Femur (tissue), 1 donor: ENCODE results near the gene SNAPC3.

ENCODE experiments used
- DNase-seq: peaks from one replicate; pipeline ENCODE4 v3.0.0-alpha.2; 2017

The SNAPC3 gene

DNA sequence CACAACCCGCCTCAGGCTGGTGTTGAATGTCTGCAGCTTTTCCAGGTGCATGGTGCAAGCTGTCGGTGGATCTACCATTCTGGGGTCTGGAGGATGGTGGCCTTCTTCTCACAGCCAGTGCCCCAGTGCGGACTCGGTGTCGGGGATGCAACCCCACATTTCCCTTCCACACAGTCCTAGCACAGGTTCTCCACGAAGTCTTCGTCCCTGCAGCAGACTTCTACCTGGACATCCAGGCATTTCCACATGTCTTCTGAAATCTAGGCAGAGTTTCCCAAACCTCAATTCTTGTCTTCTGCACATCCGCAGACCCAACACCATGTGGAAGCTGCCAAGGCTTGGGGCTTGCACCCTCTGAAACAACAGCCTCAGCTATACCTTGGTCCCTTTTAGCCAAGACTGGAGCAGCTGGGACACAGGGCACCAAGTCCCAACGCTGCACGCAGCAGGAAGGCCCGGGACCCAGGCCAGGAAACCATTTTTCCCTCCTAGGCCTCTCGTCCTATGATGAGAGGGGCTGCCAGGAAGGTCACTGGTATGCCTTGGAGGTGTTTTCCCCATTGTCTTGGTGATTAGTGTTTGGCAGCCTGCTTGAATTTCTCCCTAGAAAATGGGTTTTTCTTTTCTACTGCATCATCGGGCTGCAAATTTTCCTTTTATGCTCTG lies 69.9 kb downstream of the SNAPC3 start:
- no peak for DNase-seq

DNA sequence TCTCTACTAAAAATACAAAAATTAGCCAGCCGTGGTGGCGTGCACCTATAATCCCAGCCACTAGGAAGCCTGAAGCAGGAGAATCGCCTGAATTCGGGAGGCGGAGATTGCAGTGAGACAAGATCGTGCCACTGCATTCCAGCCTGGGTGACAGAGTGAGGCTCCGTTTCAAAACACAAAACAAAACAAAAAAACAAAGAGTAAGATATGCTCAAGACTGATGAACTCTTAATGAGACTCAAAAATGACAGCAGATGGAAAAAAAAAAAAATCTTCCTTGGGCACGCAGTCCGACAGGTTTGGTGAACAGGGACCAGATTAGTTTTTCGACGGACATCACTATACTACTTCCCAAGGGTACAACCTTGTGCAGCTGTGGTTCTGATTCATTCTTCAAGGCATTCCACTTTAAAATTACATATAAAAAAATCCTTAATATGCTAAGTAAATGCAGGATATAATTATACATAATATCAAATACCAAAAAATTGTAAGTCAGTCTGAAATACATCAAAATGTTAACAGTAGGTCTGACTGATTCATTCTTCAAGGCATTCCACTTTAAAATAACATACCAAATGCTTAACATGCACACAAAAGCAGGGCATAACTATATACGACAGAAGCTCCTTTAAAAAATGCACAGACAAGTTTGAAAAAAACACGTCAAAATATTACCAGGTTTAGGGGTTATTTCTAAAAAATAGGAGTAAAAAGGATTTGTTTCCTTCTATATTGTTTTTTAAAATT lies 75.7 kb downstream of the SNAPC3 start:
- no peak for DNase-seq

DNA sequence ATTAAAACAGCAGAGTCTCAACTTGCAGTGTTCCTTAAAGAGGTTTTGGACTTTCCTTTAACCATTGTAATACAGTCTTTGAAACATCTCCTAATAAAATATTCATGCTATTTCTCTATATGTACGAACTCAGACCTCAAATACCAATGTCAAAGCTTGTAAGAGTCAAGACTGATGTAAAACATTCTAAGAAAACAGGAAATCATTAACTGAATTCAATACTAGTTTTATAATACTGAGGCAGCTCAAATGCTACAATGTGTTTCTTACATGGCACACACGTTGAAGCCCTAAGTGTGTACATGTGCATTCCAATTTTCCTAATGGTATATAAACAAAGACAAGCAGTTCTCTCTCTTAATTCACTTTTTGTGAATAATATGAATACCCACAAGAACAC lies 76.5 kb downstream of the SNAPC3 start:
- no peak for DNase-seq

DNA sequence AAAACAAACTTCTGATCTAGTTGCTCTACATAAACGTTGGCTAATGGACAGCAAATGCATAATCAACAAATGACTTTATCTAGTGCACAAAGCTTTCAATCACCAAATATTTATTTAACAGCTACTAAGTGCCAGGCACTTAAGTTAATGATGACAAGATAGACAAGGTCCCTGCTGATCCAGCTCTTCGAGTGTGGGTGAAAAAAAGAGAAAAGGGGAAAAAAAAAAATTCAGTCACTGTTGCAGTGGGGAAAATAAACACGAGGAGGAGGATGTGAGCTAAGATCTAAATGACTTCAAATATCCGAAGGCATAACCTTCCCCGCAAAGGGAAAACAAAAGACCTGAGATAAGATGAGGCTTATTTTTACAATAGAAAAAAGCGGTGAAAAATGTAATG lies 78.5 kb downstream of the SNAPC3 start:
- DNase-seq, result no peak

DNA sequence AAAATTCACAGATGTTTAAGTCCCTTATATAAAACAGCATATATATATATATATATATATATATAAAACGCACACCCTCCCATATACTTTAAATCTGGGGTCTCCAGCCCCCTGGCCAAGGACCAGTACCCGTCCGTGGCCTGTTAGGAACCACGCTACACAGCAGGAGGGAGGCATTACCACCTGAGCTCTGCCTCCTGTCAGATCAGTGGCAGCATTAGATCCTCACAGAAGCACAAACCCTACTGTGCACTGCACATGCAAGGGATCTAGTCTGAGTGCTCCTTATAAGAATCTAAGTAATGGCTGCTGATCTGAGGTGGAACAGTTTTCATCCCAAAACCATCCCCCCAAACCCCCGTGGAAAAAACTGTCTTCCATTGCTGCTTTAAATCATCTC lies 79.1 kb downstream of the SNAPC3 start:
- no peak for DNase-seq

DNA sequence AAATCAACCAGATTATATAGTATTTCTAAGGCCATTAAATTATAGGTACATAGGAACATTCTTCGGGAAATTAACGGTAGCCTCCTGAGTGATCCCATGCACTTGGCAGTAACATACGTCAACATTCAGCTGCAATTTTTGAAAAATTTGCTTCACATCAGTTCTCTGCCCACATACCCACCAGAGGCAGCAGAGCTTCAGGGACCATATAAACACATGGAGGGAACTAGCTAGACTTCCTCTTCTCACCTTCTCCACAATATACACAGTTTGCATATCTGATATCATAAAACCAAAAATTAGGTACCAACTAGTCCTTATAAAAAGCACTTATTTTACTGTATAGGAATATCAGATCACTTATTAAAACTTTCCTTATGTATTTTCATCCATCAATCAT lies 83.2 kb downstream of the SNAPC3 start:
- DNase-seq, result no peak

DNA sequence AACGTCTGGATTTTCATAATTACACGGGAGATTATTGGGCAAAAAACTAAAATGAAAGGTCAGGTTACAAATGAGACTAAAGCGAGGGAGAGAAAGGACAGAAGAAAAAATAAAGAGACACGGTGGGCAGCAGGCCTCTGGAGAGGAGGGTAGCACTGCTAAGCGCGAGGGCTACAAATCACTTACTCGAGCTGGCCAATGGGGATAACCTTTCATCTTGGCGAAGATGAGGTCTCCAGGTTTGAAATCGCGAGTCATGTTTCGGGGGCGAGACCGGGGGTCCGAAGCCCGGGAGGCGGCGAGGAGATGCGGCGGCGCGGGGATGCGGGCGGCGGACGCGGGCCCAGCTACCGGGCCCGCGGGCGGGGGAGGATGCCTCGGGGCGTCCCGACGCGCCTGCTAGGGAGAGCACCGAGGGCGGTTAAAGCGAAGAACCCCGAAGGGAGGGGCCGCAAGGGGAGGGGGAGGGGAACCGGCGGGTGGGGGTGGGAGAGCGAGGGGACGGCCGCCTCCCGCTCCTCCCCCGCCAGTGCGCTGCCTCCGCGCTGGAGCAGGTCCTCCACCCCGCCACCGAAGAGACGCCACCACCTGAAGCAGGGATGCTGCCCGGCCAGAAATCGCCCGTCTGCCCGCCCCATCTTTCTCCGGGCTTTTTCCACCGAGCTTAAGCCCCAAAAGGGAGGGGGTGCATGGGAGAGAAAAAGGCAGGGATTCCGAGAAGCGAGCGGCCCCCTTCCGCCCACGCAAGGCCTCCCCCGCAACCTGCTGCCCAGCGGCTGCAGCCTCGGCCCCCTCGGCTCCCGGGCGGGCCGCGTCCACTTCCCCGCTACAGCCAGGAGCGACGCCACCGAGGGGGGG lies 87.5 kb downstream of the SNAPC3 start:
- DNase-seq, result peak; percentile 69

DNA sequence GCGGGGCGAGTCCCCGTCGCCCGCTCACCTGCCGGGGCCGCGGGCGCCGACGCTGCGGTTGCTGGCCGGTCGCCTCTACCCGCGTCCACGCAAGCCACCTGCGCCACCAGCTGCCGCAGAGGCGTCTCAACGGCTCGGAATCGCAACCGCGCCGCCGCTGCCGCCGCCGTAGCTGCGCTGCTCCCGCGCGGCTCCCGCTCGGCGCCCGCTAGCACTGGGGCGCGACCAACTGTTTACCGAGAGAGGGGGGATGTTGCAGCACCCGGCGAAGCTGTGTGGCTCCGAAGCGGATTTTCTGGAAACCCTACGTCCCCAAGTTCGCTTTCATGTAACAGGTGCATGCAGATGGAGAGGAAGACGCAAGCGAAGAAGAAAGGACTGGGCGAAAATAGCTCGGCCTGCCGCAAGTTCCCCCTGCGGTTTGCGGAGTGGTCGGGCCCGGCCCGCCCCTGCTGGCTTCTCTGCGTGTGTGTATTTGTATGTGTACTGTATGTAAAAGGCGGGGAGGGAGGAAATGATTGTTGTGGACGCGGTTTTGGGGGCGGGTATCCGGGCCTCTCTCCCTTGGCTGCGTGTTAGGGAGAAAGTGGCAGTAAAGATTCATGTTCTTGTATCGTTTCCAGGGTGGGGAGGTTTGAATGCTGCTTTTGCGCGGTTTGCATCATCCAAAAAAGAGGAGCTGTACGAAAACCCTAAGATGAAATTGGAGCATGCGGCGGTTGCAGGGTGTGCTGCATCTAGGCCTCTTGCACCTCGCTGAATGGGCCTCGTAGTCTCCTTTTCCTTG lies 88.3 kb downstream of the SNAPC3 start, which contains the start of gene PSIP1:
Gene PSIP1 (minus strand): TSS at position 182 of the 787 bp plus-strand sequence. CDS start 782 bp downstream, outside the sequence.
- peak; percentile 92 for DNase-seq
